ENCODE results near the gene ATP6V1C2. TPM values are rescaled to one million over a fixed set of nuclear protein-coding genes. Genes with fewer than 3 reads are reported as not detected.

ATP6V1C2 gene
- total RNA-seq, 1 experiment from 2014 or later, result not detected

DNA sequence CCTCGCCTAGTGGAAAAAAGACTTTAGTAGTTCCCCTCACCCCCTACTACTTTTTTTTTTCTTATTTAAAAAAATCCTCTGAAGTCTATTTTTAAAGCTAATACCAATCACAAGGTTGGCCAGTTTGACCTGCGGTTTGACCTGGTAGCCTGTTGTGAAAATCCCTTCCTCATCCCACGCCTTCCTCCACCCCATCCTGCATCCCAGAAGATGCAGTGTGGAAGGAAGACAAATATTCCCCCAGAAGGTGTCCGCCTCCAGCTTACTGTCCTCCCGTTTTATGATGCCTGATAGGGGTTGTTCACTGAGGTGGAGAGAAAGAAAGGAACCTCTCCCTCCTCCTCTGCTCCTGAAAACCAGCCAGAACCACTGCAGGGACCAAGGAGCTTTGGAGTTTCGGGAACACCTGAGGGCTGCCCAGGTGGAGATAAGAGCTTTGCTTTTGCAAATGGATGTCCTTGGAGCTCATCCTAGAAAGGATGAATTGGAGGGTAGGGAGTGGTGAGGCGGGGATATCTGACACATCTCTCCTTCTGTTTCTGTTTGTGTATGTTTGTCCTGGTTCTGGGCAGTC, 909 bp downstream of the ATP6V1C2 start:
- in situ Hi-C loops (cut with HindIII; ENCODE audit: low sequenced_read_pairs), result no loop called here

DNA sequence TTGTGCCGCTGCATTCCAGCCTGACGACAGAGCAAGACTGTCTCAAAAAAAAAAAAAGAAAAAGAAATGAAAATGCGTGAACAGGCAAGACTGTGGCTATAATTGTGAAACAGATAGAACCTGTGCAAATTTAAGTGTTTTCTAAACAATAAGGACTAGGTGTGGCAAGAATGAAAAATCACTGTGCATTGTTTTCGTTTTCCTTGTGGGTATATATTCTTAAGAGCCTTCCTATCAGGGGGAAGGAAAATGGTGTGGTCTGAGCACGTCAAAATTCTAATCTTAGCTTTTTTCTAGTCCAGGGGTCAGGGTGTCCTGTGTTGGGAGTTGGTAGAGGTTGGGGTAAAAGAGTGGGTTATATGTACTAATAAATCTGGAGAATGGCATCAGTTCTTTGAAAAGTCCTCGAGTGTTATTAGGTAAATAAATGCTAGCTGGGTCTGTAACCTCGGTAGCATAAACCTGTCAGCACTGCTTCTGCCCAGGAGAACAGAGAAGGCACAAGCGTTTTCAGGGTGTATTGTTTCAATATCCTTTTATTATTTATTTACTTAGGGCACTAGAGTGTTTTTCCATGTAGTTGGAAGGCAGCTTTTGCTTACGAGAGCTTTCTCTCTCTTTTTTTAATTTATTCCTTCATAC, 11.6 kb downstream of the ATP6V1C2 start:
- DNase-seq (ENCODE audit: low spot score), result no peak
- in situ Hi-C loops (cut with HindIII; ENCODE audit: low sequenced_read_pairs), result no loop called here

More for the DNA sequence above, 909 bp downstream of the ATP6V1C2 start:
- no peak for DNase-seq (ENCODE audit: low spot score)

DNA sequence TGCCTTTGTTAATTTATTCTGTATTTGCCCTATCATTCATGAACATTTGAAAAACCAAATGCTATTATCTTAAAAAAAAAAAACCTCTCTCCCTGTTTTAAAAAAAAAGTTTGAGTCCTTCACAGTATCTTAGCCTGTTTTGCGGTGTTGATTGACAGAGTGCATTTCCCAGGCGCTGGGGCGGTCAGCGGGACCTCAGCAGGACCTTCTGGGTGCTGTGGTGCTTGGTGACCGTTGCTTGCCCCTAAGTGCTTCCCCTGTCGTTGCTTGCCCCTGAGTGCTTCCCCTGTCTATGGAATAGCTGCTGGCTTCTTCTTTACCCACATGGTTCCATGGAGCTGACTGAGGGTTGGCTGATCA, 12.1 kb downstream of the ATP6V1C2 start:
- no peak for DNase-seq (ENCODE audit: low spot score)
- in situ Hi-C loops (cut with HindIII; ENCODE audit: low sequenced_read_pairs), result no loop called here

DNA sequence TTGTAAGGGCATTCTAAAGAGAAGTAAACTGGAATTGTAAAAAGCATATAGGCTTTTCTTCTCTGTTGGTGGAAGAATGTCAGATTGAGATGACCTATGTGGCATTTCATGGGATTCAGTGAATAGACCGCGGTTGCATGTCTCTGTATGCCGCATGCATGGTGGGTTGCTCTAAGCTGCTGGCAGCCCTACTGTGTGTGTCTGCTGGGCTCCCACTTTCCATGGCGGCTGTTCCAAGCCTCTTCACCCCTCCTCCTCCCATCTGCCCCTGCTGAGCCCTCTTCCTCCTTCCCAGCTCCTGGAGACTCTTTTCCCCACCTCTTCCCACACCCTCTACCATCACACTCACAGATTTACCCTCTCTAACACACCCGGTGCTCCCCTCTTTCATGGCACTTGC, 12.6 kb downstream of the ATP6V1C2 start:
- DNase-seq (ENCODE audit: low spot score), result no peak
- in situ Hi-C loops (cut with HindIII; ENCODE audit: low sequenced_read_pairs), result no loop called here

DNA sequence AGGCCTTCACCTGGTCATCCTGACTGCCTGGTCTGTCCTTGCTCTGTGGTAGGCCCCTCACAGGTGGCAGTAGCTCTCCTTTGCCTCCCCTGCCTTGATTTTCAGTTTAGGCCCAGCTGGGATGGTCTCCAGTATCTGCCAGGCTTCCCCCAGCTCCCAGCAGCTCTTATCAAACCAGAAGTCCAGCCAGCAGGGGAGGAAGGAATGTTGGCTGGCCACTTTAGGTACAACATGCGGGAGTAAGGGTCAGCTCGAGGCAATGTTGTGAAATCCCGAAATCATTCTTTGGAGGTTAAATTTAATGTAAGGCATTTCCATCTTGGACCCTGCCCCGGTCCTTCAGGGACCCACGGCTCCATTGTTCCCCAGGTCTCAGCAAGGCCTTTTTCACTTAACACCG, 16.8 kb downstream of the ATP6V1C2 start:
- in situ Hi-C loops (cut with HindIII; ENCODE audit: low sequenced_read_pairs), result no loop called here
- DNase-seq (ENCODE audit: low spot score), result no peak

DNA sequence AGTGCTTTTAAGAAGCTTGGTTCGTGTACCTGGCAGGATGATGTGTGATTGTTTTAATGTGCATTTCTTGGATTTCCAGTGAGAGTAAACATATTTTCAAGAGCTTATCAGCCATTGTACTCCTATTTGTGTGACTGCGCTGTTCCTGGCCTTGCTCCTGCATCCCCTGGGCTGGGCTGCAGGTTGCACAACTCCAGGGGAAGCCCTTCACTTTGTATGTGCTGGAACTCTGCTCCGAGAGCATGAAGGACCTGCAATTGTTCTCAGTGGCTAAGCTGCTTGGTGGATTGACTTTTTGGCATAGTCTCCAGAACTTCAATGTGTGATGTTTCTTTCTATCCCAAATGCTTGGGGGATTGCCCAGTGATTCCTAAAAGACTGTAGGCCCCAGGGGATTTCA, 18.8 kb downstream of the ATP6V1C2 start:
- DNase-seq (ENCODE audit: low spot score), result no peak
- in situ Hi-C loops (cut with HindIII; ENCODE audit: low sequenced_read_pairs), result no loop called here

DNA sequence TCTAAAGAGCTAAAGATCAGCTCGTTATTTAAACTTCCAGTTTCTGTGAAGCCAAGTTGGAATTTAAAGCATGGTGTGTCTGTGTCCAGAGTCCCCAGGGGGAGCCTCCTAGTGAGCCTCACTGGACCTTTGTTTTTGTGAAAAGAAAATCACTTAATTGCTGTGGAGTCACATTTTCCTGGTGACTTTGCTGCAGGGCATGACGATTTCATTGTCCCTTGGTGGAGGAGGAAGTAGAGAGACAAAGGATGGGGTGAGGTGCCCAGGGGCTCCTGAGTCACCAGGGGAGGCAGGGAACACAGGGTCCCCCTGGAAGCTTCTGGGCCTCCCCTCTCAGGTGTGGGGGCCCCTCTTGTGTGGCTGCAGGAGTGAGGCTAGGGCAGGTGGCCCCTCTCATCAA, 19.7 kb downstream of the ATP6V1C2 start:
- in situ Hi-C loops (cut with HindIII; ENCODE audit: low sequenced_read_pairs), result no loop called here
- no peak for DNase-seq (ENCODE audit: low spot score)

DNA sequence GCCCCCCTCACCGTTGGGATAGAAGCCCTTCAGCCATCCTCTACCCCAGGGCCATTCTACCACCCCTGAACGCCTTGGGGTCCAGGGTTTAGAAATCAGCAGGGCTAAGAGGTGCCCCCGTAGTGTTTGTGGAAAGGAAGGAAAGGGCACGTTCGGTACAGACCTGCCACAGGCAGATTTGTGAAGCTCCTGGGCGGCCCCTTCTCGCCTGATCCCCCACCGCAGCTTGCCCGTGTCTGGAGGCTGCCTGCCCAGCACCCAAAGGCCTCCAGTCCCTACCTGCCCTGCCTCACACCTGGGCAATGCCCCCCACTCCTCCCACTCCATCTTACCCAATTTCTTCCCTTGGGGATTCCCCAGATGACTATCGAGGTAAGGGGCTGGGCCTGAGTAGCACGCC, 21.2 kb downstream of the ATP6V1C2 start:
- in situ Hi-C loops (cut with HindIII; ENCODE audit: low sequenced_read_pairs), result no loop called here
- DNase-seq (ENCODE audit: low spot score), result no peak

DNA sequence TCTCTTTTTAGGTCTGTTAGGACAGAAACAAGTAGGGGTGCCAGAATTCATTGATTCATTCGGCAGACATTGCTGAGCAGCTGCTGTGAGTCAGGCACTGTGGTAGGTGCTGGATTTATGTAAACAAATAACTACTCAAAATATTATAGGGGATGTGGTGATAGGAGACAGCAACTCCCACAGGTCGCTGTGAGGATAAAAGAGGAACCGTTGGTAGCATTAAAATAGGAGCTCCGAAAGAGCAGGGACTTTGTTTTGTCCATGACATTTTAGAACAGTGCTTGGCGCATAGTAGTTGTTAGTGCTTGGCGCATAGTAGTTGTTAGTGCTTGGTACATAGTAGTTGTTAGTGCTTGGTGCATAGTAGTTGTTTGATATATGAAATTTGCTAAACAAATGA, 29.2 kb downstream of the ATP6V1C2 start:
- DNase-seq (ENCODE audit: low spot score), result no peak
- in situ Hi-C loops (cut with HindIII; ENCODE audit: low sequenced_read_pairs), result no loop called here

DNA sequence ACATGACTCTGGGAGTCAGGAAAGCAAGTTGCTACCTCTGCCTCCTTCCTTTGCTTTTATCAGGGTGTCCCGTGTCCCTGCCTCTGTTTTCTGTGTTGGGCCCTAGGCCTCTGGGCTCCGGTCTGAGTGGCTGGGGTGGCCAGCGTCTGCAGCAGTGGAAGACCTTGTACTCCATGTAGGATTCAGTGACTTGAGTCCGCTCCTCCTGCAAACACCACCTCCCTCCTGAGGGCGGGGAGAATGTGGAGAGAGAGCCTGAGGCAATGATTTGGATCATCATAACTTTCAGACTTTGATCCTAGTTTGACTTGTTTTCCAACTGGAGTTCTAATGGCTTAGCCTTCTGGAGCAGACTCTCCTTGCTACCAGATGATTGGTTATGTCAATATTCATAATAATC, 30.8 kb downstream of the ATP6V1C2 start:
- DNase-seq (ENCODE audit: low spot score), result no peak
- in situ Hi-C loops (cut with HindIII; ENCODE audit: low sequenced_read_pairs), result no loop called here

DNA sequence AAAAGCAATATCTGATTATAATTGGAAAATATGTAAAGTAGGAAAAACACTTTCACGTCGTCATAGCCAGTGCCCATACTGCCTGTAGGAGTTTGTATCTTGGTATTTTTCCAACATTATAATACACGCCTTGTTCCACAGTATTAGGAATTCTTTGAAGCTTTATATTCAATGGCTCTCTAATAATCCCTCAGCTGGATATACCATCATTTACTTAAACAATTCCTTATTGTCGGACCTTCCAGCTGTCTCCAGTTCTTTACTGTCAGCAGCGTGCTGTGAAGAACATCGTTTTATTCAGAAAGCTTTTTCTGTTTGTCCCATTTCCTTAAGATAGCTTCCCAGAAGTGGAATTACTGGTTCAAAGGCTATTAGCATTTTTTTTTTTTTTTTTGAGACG, 31.7 kb downstream of the ATP6V1C2 start:
- no peak for DNase-seq (ENCODE audit: low spot score)
- in situ Hi-C loops (cut with HindIII; ENCODE audit: low sequenced_read_pairs), result no loop called here

DNA sequence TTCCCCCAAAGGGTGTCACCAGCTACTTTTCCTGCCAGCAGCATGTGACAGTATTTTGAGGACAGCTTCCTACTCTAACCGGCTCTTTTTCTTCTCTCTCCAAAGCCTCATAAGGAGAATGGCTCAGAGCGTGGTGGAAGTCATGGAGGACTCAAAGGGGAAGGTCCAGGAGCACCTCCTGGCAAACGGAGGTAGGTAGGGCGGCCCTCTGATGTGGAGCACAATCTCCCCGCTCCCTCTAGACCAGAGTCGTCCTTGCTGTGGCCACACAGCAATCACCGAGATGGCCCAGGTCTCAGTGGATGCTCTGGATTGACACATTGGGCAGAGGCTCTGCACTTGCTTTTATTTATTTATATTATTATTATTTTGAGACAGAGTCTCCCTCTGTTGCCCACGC, 32.4 kb downstream of the ATP6V1C2 start:
- no peak for DNase-seq (ENCODE audit: low spot score)
- in situ Hi-C loops (cut with HindIII; ENCODE audit: low sequenced_read_pairs), result no loop called here

DNA sequence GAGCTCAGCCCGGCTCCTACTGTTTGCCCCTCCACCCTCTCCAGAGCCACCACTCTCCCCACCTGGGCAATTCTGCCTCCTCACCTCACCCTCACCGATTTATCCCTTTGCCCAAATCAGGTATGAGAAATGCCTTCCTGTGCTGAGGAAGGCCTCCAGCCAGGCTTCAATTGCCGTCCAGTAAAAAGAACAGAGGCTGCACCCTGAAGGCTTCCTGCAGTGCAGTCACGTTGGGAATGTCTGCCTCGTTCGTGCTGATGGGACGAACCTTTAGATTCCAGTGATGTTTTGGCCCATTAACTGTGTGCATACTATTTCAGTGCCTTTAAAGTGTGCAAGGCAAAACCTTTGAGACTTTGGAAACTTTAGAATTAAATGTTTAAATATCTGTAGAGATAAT, 34.2 kb downstream of the ATP6V1C2 start:
- DNase-seq (ENCODE audit: low spot score), result no peak
- in situ Hi-C loops (cut with HindIII; ENCODE audit: low sequenced_read_pairs), result no loop called here

DNA sequence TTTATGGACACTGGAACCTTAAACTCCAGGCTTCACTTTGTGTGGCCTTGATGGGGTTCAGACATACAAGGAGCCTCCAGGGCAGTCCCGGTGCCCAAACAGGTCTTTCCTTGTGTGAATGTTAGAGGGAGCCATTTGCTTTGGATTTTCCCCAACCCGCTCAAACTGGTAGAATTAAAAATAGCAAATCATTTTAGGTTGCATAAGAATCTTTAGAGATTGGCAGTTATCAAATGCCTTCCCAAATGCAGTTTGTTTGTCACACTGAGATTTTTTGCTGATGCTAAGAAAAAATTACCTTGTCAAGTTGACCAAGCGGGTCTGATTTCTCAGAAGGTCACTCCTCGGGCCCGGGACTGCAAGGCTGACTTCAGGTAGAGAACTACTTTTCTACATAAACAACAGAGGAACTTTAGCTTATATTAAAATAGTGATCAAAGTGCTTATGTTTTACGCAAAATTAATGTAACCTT, 36.4 kb downstream of the ATP6V1C2 start:
- no peak for DNase-seq (ENCODE audit: low spot score)
- in situ Hi-C loops (cut with HindIII; ENCODE audit: low sequenced_read_pairs), result no loop called here

DNA sequence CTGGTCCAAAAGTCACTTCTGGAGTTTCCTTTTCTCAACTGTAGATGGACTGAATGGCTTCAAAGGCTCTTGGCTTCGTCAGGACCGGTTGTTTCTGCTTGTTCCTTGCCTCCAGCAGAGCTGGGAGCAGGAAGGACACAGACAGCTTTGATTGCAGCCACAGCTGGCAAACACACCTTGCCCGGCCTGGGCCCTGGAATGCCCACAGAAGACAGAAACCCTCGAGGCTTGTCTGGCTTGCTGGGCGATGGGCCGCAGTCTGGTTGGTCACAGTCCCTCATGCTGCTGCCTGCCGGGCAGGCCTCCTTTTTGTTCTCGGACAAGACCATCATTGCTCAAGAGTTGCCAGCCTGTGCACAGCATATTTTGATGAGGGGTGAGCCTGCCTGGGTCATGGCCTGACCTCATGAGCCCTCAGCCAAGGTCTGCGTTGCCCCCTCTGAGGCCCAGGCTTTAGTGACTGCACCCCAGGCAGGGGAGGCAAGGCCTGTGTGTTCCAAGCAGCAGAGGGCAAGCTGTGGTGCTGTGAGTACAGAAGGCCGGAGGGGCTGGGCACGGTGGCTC, 37.8 kb downstream of the ATP6V1C2 start:
- in situ Hi-C loops (cut with HindIII; ENCODE audit: low sequenced_read_pairs), result no loop called here
- DNase-seq (ENCODE audit: low spot score), result no peak

DNA sequence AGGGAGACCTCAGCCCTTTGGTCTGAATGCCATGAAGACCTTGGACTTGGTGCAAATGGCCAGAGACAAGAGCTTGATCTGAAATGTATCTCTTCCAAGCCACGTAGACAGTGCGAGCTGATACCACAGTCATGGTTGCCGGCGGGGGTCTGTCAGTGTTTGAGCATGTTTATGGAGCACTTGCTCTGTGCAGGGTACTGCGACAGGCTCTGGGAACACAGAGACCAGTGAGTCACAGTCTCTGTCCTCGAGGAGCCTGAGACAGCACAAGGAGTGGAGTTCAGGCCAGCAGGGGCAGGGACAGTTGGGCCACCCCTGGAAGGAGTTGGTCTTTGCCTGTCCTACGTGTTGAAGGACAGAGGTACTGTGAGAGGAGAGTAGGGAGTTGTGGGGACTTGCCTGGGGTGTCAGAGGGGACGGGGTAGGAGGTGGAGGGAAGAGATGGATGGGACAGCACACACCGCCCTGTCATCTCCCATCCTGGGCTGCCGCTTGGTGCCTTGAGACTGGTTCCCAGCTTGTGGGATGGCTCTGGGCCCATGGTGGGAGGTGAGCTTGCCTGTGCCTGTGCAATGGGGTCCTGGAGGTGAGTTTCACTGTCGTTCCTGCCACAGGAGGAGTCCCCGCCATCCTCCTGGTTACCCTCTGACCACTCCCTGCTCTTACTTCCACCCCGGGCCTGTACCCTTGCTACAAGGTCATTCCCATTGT, 39.5 kb downstream of the ATP6V1C2 start:
- in situ Hi-C loops (cut with HindIII; ENCODE audit: low sequenced_read_pairs), result no loop called here
- no peak for DNase-seq (ENCODE audit: low spot score)

DNA sequence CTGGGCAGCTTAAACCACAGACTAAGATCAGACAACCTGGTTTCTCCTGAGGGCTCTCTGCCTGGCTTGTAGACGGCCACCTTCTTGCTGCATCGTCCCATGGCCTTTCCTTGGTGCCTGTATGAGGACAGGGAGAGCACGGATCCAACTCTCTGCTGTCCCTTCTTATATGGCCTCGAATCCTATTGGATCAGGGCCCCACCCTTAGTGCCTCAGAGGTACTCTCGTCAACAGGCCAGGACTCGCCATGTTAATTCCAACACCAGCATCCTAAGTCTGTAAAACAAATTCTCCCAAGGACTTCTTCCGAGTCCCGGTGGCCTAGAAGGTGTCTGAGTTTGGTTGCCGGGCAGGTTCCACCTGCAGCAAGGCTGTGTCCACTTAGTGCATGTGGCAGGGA, 40.2 kb downstream of the ATP6V1C2 start:
- no peak for DNase-seq (ENCODE audit: low spot score)
- in situ Hi-C loops (cut with HindIII; ENCODE audit: low sequenced_read_pairs), result no loop called here

DNA sequence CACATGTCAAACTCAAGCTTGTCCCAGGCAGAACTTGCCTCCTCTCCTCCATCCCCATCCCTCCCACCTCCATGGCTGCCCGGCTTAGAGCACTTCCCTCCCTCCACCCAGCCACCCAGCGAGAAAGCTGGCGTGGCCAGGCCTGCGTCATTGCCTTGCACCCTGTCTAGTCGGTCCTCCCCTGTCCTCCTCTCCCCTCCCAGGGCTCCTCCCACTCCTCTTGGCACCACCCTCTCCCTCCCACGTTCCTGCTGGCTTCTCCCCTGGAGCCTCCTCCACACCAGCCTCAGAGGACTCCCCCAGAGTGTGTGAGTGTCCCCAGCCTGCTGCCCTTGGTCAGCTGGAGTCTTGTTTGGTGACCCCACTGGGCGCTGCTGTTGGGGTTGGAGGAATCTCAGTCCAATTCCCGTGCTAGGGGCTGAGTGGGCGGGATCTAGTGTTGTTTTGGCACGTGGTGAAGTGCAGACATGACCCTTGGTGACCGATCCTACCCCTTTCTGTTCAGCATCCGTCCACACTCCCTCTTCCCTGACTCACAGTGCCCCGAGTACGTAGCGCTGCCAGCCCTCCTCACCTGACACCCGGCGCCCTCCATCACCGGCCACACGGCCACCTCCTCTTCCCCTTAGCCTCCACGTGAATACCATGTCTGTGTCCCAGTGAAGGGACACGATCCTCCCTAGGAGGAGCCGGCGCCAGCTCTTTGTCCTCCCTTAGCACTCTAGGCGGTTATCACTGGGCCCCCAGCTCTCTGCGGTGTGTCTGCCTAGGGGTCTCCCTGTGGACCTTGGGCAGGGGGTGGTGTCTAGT, 41.4 kb downstream of the ATP6V1C2 start:
- DNase-seq (ENCODE audit: low spot score), result no peak
- in situ Hi-C loops (cut with HindIII; ENCODE audit: low sequenced_read_pairs), result no loop called here

DNA sequence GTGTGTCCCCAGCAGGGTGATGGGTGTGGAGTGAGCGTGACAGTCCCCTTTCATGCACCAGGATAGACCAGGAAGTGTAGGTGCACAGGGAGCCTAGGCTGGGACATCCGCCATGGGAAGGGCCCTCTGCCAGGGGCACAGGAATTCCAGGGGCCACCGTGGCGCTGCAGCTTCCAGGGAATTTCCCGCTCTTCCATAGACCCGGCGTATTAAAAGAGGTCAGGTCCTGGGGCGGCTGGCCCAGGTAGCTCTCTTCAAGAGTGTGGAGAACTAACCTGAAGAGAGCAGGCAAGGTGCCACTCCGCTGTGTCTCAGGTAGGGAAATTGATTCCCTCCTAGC, 42.0 kb downstream of the ATP6V1C2 start:
- in situ Hi-C loops (cut with HindIII; ENCODE audit: low sequenced_read_pairs), result no loop called here
- DNase-seq (ENCODE audit: low spot score), result no peak

All from G401 (cell line).